WTC11 (cell line): ENCODE measurements around the gene LARGE1. TPM values are rescaled to one million over a fixed set of nuclear protein-coding genes. Genes with fewer than 3 reads are reported as not detected.

Experiments used
- ATF1 ChIP-seq: sonication (generic); formaldehyde crosslinking; IDR thresholded peaks from 2 replicates; pipeline ENCODE4 v1.8.1; 2023; ENCODE audit warnings: mild to moderate bottlenecking, moderate library complexity, missing genetic modification reagents
- ATF6 ChIP-seq: sonication (generic); formaldehyde crosslinking; IDR thresholded peaks from 2 replicates; pipeline ENCODE4 v1.8.1; 2023; ENCODE audit warnings: mild to moderate bottlenecking, missing genetic modification reagents
- CDX4 ChIP-seq: fragments of 250-450 bp; sonication (Bioruptor Pico); IDR thresholded peaks from 2 replicates; pipeline ENCODE4 v1.9.0; 2021; ENCODE audit warnings: moderate library complexity, mild to moderate bottlenecking, inconsistent platforms, borderline replicate concordance
- E2F5 ChIP-seq: sonication (generic); formaldehyde crosslinking; IDR thresholded peaks from 2 replicates; pipeline ENCODE4 v1.8.1; 2022; ENCODE audit warnings: mild to moderate bottlenecking, moderate library complexity, missing genetic modification reagents
- FOXJ3 ChIP-seq: sonication (generic); formaldehyde crosslinking; IDR thresholded peaks from 2 replicates; pipeline ENCODE4 v1.9.0; 2021; ENCODE audit warnings: missing genetic modification reagents, mild to moderate bottlenecking, borderline replicate concordance
- HMGA2 ChIP-seq: fragments of 250-450 bp; sonication (Bioruptor Pico); IDR thresholded peaks from 2 replicates; pipeline ENCODE4 v1.4.0; 2021; ENCODE audit warnings: mild to moderate bottlenecking, moderate library complexity
- IRF1 ChIP-seq: sonication (generic); formaldehyde crosslinking; IDR thresholded peaks from 2 replicates; pipeline ENCODE4 v1.8.0; 2023; ENCODE audit warnings: missing genetic modification reagents
- PRDM15 ChIP-seq: sonication (generic); formaldehyde crosslinking; IDR thresholded peaks from 2 replicates; pipeline ENCODE4 v1.8.0; 2022; ENCODE audit warnings: missing genetic modification reagents
- TEAD1 ChIP-seq: sonication (generic); formaldehyde crosslinking; IDR thresholded peaks from 2 replicates; pipeline ENCODE4 v1.8.0; 2022; ENCODE audit warnings: mild to moderate bottlenecking, missing genetic modification reagents
- TP53 ChIP-seq: sonication (generic); formaldehyde crosslinking; IDR thresholded peaks from 2 replicates; pipeline ENCODE4 v1.8.1; 2023; ENCODE audit warnings: mild to moderate bottlenecking, missing genetic modification reagents
- USF1 ChIP-seq: sonication (generic); formaldehyde crosslinking; IDR thresholded peaks from 2 replicates; pipeline ENCODE4 v1.8.0; 2022; ENCODE audit warnings: mild to moderate bottlenecking, missing genetic modification reagents
- USF2 ChIP-seq: sonication (generic); formaldehyde crosslinking; IDR thresholded peaks from 2 replicates; pipeline ENCODE4 v1.8.1; 2023; ENCODE audit warnings: mild to moderate bottlenecking, missing genetic modification reagents, moderate library complexity
- ZNF281 ChIP-seq: sonication (generic); formaldehyde crosslinking; IDR thresholded peaks from 2 replicates; pipeline ENCODE4 v1.8.0; 2023; ENCODE audit warnings: mild to moderate bottlenecking, missing genetic modification reagents
- ZNF416 ChIP-seq: fragments of 250-450 bp; sonication (Bioruptor Pico); IDR thresholded peaks from 2 replicates; pipeline ENCODE4 v1.9.0; 2021; ENCODE audit warnings: mild to moderate bottlenecking, inconsistent platforms
- ZNF512 ChIP-seq: sonication (generic); formaldehyde crosslinking; IDR thresholded peaks from 2 replicates; pipeline ENCODE4 v1.8.1; 2022; ENCODE audit warnings: missing genetic modification reagents, borderline replicate concordance
- total RNA-seq: library from RNA; stranded (reverse); gene quantifications from 3 replicates; pipeline ENCODE4 v1.2.3, GENCODE V29; 2021

The LARGE1 gene
- total RNA-seq, 1 experiment from 2014 or later, result 72.6 TPM

GRCh38 chr22:33669746-33670145 is 250.5 kb downstream of the LARGE1 start (continued):
- TF ChIP-seq ZNF512 (CRISPR knock-in tag) (no peak), TP53 (CRISPR knock-in tag) (no peak), ATF6 (CRISPR knock-in tag) (no peak), IRF1 (no peak), E2F5 (no peak), USF2 (CRISPR knock-in tag) (no peak), TEAD1 (CRISPR knock-in tag) (no peak), USF1 (CRISPR knock-in tag) (no peak), HMGA2 (CRISPR knock-in tag) (no peak), ZNF281 (CRISPR knock-in tag) (no peak), FOXJ3 (no peak), PRDM15 (CRISPR knock-in tag) (no peak), CDX4 (no peak), ZNF416 (no peak), ATF1 (CRISPR knock-in tag) (no peak)
- TF ChIP-seq, all 79 proteins: peak for 0
